Measurements from ENCODE around the gene DNPH1. TPM values are rescaled to one million over a fixed set of nuclear protein-coding genes. Genes with fewer than 3 reads are reported as not detected.

DNPH1 gene
- total RNA-seq, 1 experiment from 2014 or later, result 47.0 TPM

DNA sequence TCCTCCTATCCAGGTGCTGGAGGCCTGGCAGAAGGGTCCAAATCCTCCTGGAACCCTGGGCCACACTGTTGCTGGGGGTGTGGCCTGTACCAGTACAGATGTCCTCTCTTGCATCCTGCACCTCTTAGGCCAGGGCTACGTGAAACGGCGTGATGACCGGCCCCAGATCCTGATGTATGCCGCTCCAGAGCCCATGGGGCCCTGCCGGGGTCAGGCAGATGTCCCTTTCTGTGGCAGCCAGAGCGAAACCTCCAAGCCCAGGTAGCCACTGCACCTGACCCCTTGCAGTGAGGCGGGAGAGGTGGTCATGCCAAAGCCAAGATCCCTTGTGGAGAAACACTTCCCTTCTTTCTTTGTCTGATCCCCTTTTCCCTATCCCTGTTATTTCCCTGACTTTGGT is 14.2 kb downstream of the DNPH1 start:
- no peak overlapping the region for H4K8ac ChIP-seq (replicated peaks; ENCODE audit: insufficient read length, low read depth, low read length)
- no peaks in the 10 kb centered on the region; the same call in 1 of the 2 replicates for H3K4me1 ChIP-seq (ENCODE audit: insufficient read depth, low read length)
- H2BK5ac ChIP-seq (ENCODE audit: insufficient read length, low read length), result no peak overlapping the region
- no peaks in the 10 kb centered on the region for H4K20me1 ChIP-seq (ENCODE audit: control insufficient read depth, insufficient read depth, insufficient read length)
- H3K14ac ChIP-seq (ENCODE audit: insufficient read depth, low read length), result no peak overlapping the region
- Mint-ChIP-seq H3K9me3 (no peaks in the 10 kb centered on the region), H3K4me1 (peaks cover 9% of the 10 kb centered on the region in 2 experiments), H3K27ac (no peak overlapping the region), H3K27me3 (ENCODE audit: low read depth) (peaks cover 3% of the 10 kb centered on the region), H3K4me3 (no peak overlapping the region), H3K36me3 (ENCODE audit: insufficient read depth in 1 of 3, low read depth in 3 of 3) (peaks cover 0 to 2% (median 0%) of the 10 kb centered on the region in 3 experiments; a peak in 1 of 7 replicates)
- no peak overlapping the region for H2BK120ac ChIP-seq (ENCODE audit: low read depth, low read length, poor library complexity, severe bottlenecking)
- no peak overlapping the region for H3K4ac ChIP-seq (ENCODE audit: low read depth, low read length)
- no CpG with 5 or more reads among the region's 8 CpGs for WGBS (ENCODE audit: extremely low coverage, insufficient read length, low lambda C conversion rate)
- H3K79me2 ChIP-seq (ENCODE audit: insufficient read depth, low read length), result no peaks in the 10 kb centered on the region
- no peak overlapping the region for H2BK12ac ChIP-seq (ENCODE audit: insufficient read length, low read depth, low read length)
- no peak overlapping the region for H3T11ph ChIP-seq (ENCODE audit: low read length)
- H3K9me3 ChIP-seq (ENCODE audit: control insufficient read depth, low read depth, low read length), result no peaks in the 10 kb centered on the region
- no peaks in the 10 kb centered on the region for H3K27me3 ChIP-seq (ENCODE audit: insufficient read depth, low read length)
- no peak overlapping the region for H4K91ac ChIP-seq (ENCODE audit: insufficient read length, low read depth, low read length)
- no peak overlapping the region for H3K18ac ChIP-seq (ENCODE audit: insufficient read length, low read depth, low read length)
- no peak overlapping the region for H3K9ac ChIP-seq (ENCODE audit: extremely low read depth, insufficient read length, low read length)
- no peak overlapping the region for H3K4me2 ChIP-seq (ENCODE audit: insufficient read depth, insufficient read length, low read length)
- H3K56ac ChIP-seq (ENCODE audit: insufficient read length, low read depth, low read length), result no peak overlapping the region
- H3K23me2 ChIP-seq (ENCODE audit: insufficient read length, low read depth, low read length, poor library complexity, severe bottlenecking), result no peaks in the 10 kb centered on the region
- H2AFZ ChIP-seq (ENCODE audit: low read length), result no peak overlapping the region
- H2BK20ac ChIP-seq (ENCODE audit: low read depth, low read length, poor library complexity, severe bottlenecking), result no peak overlapping the region
- H2AK5ac ChIP-seq (ENCODE audit: insufficient read length, low read length), result no peak overlapping the region
- no peak overlapping the region for H3K27ac ChIP-seq (ENCODE audit: insufficient read length, low read depth, low read length)
- no peak overlapping the region for H3K23ac ChIP-seq (ENCODE audit: insufficient read length, low read depth, low read length)
- no peak for DNase-seq
- TF ChIP-seq CTCF (conservative IDR thresholded peaks at IDR 0.05), result no peak
- H3K79me1 ChIP-seq (ENCODE audit: insufficient read depth, low read depth, low read length, poor library complexity, severe bottlenecking), result no peaks in the 10 kb centered on the region
- no peak overlapping the region for H4K5ac ChIP-seq (ENCODE audit: insufficient read length, low read depth, low read length)
- no peak overlapping the region for H2BK15ac ChIP-seq (ENCODE audit: low read depth, low read length)
